Activated CD8-positive, alpha-beta memory T cell treated with anti-CD3 and anti-CD28 coated beads for 48 hours (primary cell): ENCODE results near the gene DNAH5.
"Not testable (repeated sequence)": the region's sequence is repeated elsewhere in the genome, so short reads cannot be mapped to it uniquely, and the experiment has no call there.

Source experiments
- DNase-seq, 3 experiments: peaks; one replicate each; pipeline ENCODE4 v3.0.0-alpha.2; 2020; ENCODE audit warnings: low read depth in 2 of 3, low spot score in 2 of 3

The DNAH5 gene, protein sequence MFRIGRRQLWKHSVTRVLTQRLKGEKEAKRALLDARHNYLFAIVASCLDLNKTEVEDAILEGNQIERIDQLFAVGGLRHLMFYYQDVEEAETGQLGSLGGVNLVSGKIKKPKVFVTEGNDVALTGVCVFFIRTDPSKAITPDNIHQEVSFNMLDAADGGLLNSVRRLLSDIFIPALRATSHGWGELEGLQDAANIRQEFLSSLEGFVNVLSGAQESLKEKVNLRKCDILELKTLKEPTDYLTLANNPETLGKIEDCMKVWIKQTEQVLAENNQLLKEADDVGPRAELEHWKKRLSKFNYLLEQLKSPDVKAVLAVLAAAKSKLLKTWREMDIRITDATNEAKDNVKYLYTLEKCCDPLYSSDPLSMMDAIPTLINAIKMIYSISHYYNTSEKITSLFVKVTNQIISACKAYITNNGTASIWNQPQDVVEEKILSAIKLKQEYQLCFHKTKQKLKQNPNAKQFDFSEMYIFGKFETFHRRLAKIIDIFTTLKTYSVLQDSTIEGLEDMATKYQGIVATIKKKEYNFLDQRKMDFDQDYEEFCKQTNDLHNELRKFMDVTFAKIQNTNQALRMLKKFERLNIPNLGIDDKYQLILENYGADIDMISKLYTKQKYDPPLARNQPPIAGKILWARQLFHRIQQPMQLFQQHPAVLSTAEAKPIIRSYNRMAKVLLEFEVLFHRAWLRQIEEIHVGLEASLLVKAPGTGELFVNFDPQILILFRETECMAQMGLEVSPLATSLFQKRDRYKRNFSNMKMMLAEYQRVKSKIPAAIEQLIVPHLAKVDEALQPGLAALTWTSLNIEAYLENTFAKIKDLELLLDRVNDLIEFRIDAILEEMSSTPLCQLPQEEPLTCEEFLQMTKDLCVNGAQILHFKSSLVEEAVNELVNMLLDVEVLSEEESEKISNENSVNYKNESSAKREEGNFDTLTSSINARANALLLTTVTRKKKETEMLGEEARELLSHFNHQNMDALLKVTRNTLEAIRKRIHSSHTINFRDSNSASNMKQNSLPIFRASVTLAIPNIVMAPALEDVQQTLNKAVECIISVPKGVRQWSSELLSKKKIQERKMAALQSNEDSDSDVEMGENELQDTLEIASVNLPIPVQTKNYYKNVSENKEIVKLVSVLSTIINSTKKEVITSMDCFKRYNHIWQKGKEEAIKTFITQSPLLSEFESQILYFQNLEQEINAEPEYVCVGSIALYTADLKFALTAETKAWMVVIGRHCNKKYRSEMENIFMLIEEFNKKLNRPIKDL (N-terminal part only)

DNA sequence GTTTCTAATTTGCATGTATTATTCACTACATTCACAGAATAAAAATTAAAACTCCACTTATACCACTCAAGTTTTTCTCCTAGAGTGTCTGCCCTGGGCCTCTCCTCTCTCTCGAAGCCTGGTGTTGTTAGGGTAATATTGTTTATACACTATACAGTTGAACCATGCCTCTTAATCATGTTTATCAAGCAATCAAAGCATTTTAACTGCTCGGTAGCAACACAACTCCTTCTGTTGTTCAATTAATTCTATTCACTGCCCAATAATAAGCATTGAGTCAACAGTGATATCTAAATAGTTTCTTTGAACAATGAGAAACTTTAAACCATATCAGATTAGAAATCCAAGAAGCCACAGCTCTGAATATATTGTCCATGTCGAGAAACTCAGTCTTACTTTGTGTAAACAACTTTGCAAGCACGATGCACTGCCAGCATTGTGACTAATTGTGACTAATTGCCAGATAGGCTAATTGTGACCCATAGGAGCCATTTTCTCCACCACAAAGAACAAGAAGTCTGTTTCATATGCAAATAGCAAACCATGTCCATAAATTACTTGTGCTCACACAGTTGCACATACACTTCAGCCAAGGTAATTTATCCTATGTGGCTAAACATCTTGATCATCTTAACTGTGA lies at the start of gene DNAH5:
Gene DNAH5 (minus strand): TSS at position 129 of the 640 bp plus-strand sequence. CDS start 250 bp downstream, outside the sequence.
- DNase-seq, result no peak

DNA sequence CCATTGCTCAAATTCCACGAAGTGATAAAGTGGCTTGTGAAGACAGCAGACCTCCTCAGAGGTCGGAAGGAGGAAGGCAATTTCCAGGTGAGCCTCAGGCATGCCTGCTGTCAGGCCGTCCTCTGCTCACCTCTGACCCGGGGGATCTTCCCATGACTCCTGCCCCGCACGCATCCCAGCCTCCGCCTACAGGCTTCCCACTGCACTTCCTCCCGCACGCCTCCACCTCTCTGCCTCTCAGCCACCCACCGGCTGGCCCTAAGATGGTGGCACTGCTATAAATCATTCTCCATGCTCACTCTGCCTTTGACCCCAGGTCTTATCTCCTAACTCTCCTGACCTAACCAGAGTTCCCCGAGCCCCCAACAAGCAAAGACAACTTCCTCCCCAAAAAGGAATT lies 49.4 kb upstream of the DNAH5 start:
- no peak for DNase-seq

DNA sequence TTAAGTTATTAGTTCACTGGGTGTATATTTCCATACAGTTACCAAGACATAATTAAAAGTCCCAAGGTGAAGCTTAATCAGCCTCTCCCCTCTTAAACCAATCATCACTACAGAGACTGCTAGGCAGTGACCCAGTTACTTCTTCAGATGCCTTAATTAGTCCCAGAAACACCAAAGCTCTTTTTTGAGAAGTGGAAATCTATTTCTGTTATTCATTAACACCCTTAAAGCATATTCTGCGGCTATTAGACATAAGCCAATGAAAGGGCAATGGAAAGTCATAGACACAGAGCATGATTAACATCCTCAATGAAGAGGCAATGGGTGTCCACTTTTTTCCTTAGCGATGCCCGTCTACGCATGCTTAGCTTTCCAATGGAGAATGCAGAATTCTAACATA lies 48.3 kb upstream of the DNAH5 start:
- no peak for DNase-seq

DNA sequence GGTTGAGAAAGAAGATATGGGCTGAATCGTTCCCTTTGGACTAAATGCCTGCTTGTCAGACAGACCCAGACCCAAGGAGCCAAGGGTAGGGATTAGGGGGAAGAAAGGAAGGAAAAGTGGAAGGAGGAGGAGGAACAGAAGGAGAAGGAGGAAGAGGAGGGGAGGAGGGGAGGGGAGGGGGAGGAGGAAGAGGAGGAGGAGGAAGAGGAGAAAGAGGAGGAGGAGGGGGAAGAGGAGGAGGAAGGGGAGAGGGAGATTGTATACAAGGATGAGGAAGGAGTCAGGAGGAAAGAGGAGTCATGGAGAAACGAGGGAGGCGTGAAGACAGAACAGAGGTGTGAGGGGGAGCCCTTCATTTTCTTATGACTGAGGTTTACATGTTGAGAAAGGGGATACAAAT lies 46.9 kb upstream of the DNAH5 start:
- no peak for DNase-seq

DNA sequence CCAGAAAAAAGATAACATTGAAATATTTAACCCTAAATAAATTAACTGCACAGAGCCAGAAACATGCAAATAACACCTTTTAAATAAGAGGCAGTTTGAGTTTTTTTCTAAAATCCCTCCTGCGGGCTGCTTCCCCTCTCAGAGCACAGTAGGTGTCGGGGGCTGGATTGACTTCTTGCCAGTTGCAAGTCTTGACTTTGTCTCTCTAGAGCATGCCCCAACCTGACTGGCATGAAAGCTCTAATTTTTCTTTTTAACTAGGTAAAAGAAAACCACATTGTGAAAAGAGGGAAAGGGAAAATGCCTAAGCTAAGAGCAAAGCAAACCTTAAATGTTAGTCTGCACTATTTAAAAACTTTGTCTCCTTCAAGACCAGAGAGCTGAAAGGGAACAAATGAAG lies 46.4 kb upstream of the DNAH5 start:
- DNase-seq, result no peak

DNA sequence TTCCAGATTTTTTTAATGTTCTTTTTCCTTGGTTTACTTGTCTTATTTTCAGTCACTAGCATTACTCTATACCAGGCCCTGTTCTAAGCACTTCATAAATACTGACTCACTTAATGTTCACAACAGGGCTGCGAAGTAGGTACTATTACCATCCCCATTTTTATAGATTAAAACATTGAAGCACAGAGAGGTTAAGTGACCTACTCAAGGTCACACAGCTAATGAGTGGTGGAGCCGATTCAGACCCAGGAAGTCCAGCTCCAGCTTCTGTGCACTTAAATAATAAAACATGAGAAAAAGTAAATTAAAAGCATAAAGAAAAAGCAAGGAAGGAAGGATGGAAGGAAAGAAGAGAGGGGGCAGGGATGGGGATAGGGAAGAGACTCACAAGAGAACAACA lies 45.3 kb upstream of the DNAH5 start:
- DNase-seq, result no peak

DNA sequence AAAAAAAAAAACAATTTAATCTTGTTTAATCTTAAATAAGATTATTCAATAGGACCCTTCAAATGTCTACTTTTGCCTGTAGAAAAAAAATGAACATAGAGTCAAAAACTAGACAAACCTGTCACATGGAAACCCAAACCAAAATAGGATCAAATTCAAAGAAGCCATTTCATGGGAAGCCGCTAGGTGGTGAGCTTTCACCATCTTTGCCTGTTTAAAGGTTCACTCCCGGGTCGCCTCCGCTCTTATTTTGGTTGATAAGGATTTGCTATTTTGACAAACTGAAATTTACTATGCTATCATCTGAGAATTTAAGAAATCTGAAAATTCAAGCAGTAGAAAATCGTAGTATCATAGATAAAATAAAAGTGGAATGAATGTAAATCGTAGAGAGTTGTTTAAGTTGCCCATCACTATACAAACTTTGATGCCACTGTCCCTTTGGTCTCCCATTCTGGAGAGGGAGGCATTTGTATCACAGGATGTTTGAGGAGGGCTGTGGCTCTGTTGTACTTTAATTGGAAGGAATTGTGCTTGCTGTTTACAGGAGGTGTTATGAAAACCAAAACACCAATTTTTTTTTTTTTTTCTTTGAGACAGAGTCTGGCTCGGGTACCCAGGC lies 43.5 kb upstream of the DNAH5 start:
- no peak for DNase-seq

DNA sequence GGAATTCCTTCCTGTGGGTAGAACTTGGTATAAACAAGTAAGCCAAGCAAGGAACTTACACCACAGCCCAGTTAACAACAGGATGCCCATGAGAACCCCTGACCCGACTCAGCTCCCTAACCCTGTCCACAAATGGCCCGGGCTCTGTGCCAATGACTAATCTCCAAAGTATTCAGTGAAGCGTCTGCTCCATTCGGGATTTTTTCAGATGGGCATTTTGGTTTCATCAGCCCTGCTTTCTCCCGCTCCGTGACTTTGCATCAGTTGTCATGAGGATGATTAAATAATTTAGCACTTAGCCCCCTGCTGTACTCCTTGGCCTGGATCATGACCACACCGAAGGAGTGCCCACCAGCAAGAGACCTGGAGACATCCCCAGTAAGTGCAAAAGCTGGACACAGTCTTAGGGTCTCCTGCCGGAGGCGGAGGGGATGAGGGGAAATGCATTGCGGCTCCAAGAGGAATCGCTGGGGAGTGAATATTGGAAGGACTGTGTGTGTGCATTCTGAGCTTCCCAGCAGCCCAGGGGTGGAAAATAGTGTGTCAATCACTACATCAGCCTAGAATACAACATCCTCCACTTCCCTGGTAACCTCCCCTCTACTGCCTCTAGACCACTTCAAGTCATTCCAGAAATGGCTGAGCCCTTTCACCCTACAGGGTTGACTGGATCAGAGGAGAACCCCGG lies 41.4 kb upstream of the DNAH5 start:
- no peak for DNase-seq

DNA sequence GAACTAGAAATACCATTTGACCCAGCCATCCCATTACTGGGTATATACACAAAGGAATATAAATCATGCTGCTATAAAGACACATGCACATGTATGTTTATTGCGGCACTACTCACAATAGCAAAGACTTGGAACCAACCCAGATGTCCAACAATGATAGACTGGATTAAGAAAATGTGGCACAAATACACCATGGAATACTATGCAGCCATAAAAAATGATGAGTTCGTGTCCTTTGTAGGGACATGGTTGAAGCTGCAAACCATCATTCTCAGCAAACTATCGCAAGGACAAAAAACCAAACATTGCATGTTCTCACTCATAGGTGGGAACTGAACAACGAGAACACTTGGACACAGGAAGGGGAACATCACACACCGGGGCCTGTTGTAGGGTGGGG lies 40.4 kb upstream of the DNAH5 start:
- not testable (repeated sequence) for DNase-seq

DNA sequence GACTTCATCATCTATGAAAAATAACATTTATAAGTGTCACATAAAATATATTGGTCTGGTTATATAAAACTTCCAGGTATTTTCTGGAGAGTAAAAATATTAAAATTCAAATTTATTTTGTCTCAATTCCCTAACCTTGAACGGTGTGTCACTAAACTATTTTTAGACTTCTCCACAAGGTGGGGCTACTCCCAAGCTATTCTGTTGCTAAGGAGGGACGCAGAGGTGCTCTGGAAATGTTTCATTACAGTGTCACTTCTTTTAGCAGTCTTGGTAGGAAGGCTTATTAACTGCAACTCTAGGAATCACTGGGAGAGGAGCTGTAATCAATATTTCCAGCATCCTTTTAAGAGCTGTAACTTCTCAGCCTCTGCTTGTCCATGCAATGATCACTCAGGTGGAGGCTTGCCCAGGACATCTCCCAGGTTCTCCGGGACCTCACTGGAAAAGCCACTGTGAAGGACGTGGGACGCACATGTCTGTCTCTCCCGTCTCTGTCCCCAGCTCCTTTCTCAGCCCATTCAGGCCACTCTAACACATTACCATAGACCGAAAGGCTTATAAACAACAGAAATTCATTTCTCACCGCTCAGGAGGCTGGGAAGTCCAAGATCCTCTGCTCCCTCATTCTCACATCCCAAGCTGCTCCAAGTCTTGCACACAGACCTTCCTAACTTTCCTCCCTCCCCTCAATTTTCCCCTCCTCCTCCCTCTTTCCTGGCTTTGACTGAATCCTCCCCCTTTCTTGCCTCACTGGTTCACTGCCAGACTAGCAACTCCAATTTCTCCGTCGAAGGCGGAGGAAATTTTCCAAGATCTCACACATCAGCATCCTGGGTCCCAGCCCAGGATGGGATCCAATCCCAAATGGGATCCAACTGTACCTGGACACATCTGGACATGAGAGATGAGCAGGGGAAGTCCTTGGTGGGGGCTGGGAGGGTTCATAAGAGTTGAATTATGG lies 32.7 kb upstream of the DNAH5 start:
- no peak for DNase-seq

DNA sequence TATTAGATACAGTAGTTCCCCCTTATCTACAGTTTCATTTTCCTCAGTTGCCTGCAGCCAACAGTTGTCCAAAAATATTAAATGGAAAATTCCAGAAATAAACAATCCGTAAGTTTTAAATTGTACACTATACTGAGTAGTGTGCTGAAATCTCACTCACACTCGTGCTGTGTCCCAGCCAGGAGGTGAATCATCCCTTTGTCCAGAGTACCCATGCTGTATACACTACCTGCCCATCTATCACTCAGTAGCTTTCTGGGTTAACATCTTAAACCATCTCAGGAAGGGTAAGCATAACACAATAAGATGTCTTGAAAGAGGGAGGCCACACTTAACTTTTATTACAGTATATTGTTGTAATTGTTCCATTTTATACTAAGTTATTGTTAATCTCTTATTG lies 31.7 kb upstream of the DNAH5 start:
- no peak for DNase-seq

DNA sequence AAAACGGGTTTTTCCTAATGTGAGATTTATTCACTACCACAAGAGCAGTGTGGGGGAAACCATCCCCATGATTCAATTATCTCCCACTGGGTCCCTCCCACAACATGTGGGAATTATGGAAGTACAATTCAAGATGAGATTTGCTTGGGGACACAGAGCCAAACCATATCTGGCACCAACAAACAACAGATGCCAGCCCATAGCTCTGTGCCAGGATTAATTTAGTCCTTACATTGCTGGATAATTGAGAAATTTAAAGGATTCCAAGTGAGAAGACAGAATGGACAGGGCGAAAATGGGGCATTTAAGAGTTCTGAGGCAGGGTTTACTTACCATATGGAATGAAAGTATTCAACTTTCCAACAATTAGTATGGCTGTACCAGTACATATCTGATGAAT lies 30.8 kb upstream of the DNAH5 start:
- DNase-seq, result no peak

DNA sequence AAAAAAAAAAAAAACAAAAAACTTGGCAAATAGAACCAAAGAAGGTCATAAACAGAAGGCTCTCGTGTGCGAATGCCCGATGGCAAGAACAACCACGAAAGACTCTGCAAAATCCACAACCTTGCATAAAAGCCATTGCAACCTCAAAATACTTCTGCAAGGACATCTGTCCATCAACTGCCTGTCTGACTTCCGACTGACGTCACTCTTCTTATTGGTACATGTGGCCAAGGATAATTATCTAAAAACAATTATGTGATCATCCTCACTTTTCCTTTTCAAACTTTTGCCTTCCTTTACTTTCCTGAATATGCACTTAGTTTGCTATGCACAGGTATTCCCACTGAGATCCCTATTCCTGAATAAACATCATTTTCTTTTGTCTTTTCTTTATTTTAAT lies 29.2 kb upstream of the DNAH5 start:
- DNase-seq, result no peak

DNA sequence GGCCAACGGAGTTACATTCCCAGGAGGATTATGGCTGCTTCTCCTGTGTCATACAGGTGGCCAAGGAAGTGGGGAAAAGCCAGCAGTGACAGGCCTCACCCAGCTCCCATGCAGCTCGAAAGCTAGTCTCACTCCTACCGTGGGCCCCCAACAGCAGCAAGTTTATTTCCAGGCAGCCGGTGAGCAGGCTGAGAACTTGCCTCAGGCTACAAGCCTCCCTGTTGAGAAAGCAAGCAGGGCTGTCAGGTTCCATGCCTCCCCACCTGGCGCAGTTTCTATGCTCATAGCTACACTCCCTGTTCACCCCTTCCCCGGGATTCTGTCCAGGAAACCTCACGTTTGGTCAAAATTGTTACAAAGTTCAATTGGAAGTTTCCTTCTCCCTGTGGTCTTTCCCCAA lies 27.5 kb upstream of the DNAH5 start:
- no peak for DNase-seq

DNA sequence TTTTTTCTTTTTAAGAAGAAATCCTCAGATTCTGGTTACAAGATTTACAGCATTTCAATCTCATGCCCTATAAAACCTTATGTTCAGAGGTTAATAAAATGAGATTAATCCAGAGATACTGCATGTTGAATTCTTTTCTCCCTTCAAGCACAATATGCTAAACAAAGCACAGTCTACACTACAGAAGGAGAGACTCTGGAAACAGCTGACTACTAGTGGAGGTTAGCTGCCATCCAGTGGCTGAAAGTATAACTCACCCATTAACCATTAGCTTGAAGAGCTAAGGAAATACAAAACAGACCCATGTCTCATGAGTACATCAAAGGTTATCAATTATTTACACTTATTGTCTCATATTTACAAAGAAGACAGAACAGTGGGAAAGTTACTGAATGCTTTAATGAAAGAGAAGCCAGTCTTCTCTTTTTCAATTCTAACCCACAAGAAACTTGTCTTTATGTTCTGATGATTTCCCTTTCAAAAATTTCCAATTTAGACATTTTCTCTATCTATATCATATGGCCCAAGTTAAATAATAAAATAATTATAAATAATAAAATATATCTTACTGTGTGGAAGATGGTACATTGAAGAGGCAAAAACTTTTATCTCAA lies 12.7 kb upstream of the DNAH5 start:
- no peak for DNase-seq

DNA sequence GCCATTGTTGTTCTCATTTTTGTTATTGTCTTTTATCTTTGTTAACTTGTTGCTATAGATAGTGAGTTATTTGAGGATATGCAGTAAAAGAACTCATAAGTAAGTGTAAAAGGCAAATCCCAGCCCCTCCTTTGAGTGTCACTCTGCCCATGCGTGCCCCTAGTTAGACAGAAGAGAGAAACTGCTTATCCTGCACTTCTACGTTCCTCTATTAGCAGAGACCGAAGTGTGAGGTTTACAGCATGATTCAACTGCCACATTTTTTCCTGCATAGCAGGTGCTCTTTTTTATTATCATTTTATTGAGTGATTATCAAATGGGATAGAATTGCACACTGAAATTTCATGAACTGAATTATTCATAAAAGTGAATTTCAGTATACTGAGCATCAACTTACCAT lies 12.0 kb upstream of the DNAH5 start:
- no peak for DNase-seq

DNA sequence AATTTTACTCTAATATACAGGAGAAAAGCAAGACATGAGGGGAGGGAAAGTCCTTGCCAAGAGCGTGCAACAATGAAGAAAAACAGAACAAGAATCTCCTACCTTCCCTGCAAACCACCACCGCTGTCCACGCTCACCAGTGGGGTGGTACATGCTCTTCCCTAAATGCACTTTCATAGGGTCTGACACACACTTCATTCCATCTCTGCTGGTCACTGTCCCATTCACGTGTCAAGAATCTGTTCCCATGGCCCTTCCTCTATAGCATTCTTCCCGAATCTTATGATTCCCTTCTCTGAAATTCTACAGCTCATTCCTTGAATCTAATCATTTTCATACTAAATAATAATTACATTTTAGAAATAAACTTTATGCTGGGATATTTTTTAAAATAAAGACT lies 11.4 kb upstream of the DNAH5 start:
- no peak for DNase-seq

DNA sequence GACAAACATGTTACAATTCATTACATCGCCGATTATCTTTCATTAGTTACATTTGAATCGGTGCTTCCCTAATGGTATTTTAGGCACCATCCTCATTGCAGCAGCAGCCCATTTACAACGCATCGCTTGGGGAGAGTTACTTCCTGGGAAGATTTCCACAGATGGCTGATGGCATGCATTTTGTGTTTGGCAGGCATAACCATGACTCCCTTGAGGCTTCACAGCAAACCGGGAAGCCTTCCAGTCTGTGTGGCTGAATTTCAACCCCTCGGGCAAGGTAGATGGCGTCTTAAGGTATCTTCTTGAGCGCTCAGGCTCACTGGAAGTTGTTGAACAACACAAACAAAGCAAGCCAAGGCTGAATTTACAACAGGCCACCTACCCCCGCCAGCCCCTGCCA lies 1.6 kb upstream of the DNAH5 start:
- no peak for DNase-seq

DNA sequence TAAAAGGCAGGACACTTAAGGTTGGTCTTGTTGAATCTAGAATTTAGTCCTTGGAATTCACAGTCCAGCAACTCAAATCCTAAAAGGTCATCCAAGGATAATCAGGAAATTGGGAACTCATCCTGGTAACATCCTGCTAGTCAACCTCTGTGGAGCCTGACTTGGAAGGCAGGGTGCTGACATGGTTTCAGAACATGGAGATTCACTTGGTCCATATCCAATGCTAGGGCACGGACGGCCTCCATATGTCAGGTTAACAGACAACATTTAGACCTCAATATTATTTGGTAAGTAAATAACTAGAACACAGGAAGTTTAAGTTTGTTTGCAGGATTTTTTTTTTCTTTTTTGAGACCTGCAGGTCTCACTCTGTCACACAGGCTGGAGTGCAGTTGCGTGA lies 783 bp upstream of the DNAH5 start:
- no peak for DNase-seq
